Neural progenitor cell (in vitro differentiated cells): Measurements from ENCODE around the gene TRIM49D1.
"Not testable (repeated sequence)": the region's sequence is repeated elsewhere in the genome, so short reads cannot be mapped to it uniquely, and the experiment has no call there.

ENCODE experiments used
- CTCF ChIP-seq: fragments of 200-600 bp; sonication (generic); IDR thresholded peaks from 2 replicates; pipeline ENCODE4 v1.5.1; 2017; ENCODE audit warnings: antibody characterized with exemption, mild to moderate bottlenecking
- EZH2 ChIP-seq: fragments of 200-600 bp; sonication (generic); IDR thresholded peaks from 2 replicates; pipeline ENCODE4 v1.6.1; 2017; ENCODE audit warnings: antibody characterized with exemption, mild to moderate bottlenecking, moderate library complexity
- EZH2phosphoT487 ChIP-seq: fragments of 200-600 bp; sonication (generic); IDR thresholded peaks from 2 replicates; pipeline ENCODE4 v1.6.1; 2017; ENCODE audit warnings: antibody characterized with exemption

DNA sequence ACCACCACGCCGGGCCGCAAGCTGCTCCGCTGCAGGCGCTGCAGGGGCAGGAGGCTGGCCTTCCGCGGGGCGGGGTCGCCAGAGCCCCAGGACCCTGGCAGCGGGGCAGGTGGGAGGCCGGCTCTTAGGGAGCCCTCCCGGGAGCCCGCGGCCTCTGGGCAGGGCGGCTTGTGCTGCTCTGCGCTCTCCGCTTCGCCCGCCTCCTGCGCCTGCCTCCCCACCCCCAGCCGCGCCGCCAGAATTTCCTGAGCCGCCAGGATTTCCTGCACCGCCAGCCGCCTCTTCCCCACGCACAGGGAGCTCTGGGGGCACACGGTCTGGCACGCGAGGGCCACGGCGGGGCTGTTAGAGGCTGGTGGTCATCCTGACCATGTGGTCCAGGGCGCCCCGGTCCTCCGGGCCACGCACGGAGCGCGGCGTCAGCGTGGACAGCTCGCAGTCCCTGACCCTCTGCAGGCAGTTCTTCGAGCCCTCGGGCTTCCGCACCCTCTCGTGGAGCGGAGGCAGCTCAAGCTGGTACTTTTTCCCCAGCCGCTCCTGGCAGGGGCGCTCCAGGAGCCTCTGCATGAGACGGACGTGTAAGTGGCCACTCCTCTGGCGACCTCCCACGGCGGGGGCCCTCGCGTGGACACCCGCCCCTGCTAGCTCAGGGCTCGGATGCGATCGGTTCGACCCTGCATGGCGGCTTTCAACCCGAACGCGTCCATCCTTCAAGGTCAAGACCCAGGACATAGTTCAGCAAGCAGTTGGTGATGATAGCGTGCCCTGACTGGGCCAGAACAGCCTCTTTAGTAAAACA lies 57.9 kb downstream of the TRIM49D1 start:
- not testable (repeated sequence) for TF ChIP-seq CTCF, EZH2, EZH2phosphoT487
